Peyer's patch (tissue), 4 donors: ENCODE measurements around the gene HSD17B8.

Experiments used
- CTCF ChIP-seq, 6 experiments: fragments of 450-650 bp in 4 of 6; fragments of 200-600 bp in 2 of 6; sonication (generic) in 1 of 6; IDR thresholded peaks; one replicate each; pipeline ENCODE4 v1.5.1; 2017 to 2019; ENCODE audit warnings: antibody characterized with exemption in 6 of 6, mild to moderate bottlenecking in 3 of 6, moderate library complexity in 1 of 6
- POLR2A ChIP-seq, 2 donors: fragments of 450-650 bp; IDR thresholded peaks; one replicate each; pipeline ENCODE4 v1.5.1; 2017; ENCODE audit warnings: antibody characterized with exemption in 2 of 2, mild to moderate bottlenecking in 2 of 2, moderate library complexity in 2 of 2

GRCh38 chr6:33212857-33213165 is 8.4 kb downstream of the HSD17B8 start:
- TF ChIP-seq CTCF (IDR thresholded peaks at IDR 0.05) (no peak), POLR2A (IDR thresholded peaks at IDR 0.05) (no peak)
